Activated CD4-positive, alpha-beta memory T cell treated with anti-CD3 and anti-CD28 coated beads, Interleukin-2, amount 10 ng/mL, durations not matched to agents 7 days and 5 days (primary cell): ENCODE data around the gene SMG5. TPM values are rescaled to one million over a fixed set of nuclear protein-coding genes. Genes with fewer than 3 reads are reported as not detected.

Experiments used
- CTCF ChIA-PET: fragments of 350-600 bp; sonication (Branson Sonifier 250); formaldehyde crosslinking; loops from one replicate; lab custom pipeline; 2021; ENCODE audit warnings: antibody characterized with exemption, inconsistent platforms; lab: Charles Lee
- POLR2A ChIA-PET: fragments of 350-600 bp; sonication (Branson Sonifier 250); formaldehyde crosslinking; loops from one replicate; lab custom pipeline; 2021; ENCODE audit warnings: antibody characterized with exemption; lab: Charles Lee
- DNase-seq: peaks from one replicate; pipeline ENCODE4 v3.0.0-alpha.2; 2020
- H3K27ac Mint-ChIP-seq: one replicate; pipeline ENCODE4 v1.8.0; 2021; ENCODE audit warnings: mild to moderate bottlenecking, mixed read lengths
- H3K27me3 Mint-ChIP-seq: one replicate; pipeline ENCODE4 v1.8.0; 2021; ENCODE audit warnings: mixed read lengths
- H3K36me3 Mint-ChIP-seq: one replicate; pipeline ENCODE4 v1.8.0; 2021; ENCODE audit warnings: low read depth, mixed read lengths
- H3K4me1 Mint-ChIP-seq: one replicate; pipeline ENCODE4 v1.8.0; 2021; ENCODE audit warnings: mixed read lengths
- H3K4me3 Mint-ChIP-seq: one replicate; pipeline ENCODE4 v1.8.0; 2021; ENCODE audit warnings: mild to moderate bottlenecking, mixed read lengths
- H3K9me3 Mint-ChIP-seq: one replicate; pipeline ENCODE4 v1.8.0; 2021; ENCODE audit warnings: mixed read lengths
- total RNA-seq, 2 experiments: library from RNA; stranded (reverse); gene quantifications; one replicate each; pipeline ENCODE4 v1.2.3, GENCODE V29; 2021

SMG5 gene
- total RNA-seq, 2 experiments from 2014 or later: 58.5 to 60.4 TPM

GRCh38 chr1:156257711-156258110 is 24.9 kb downstream of the SMG5 start:
- CTCF ChIA-PET: interaction anchor here (0.6 to 1.3 kb wide), 3 partner anchors 112 to 865 kb away, joined by 3 read pairs; no protein-coding TSS in a partner anchor
- no peaks in the 10 kb centered on the region for H3K27me3 Mint-ChIP-seq
- peak overlapping the region; percentile 45 for H3K27ac Mint-ChIP-seq
- no peaks in the 10 kb centered on the region for H3K9me3 Mint-ChIP-seq
- H3K4me3 Mint-ChIP-seq: no peak overlapping the region
- no peak for DNase-seq
- H3K4me1 Mint-ChIP-seq: peaks cover 17% of the 10 kb centered on the region
- POLR2A ChIA-PET: interaction anchor here (1.2 to 2.5 kb wide), 2 partner anchors 11 to 25 kb away, joined by 3 to 7 read pairs; partner anchors contain the start of gene SMG5
- peaks cover 67% of the 10 kb centered on the region for H3K36me3 Mint-ChIP-seq

GRCh38 chr1:156253634-156254033 is 29.0 kb downstream of the SMG5 start:
- Mint-ChIP-seq H3K36me3 (peaks cover 53% of the 10 kb centered on the region), H3K4me1 (peaks cover 34% of the 10 kb centered on the region), H3K4me3 (no peak overlapping the region), H3K27me3 (no peaks in the 10 kb centered on the region), H3K9me3 (no peaks in the 10 kb centered on the region), H3K27ac (no peak overlapping the region)
- ChIA-PET CTCF (no interaction called here), POLR2A (interaction anchor here (1.1 to 2.0 kb wide), 4 partner anchors 8 to 142 kb away, joined by 3 to 5 read pairs (median 4); partner anchors contain the start of gene SMG5)
- no peak for DNase-seq

GRCh38 chr1:156251527-156251926 is 31.1 kb downstream of the SMG5 start:
- CTCF ChIA-PET: interaction anchor here (1.2 to 1.5 kb wide), 5 partner anchors 9 to 185 kb away, joined by 3 to 4 read pairs (median 3); partner anchors contain the start of gene BGLAP
- DNase-seq: no peak
- H3K27ac Mint-ChIP-seq: peak overlapping the region; percentile 64
- no peak overlapping the region for H3K4me3 Mint-ChIP-seq
- no peaks in the 10 kb centered on the region for H3K9me3 Mint-ChIP-seq
- no peaks in the 10 kb centered on the region for H3K27me3 Mint-ChIP-seq
- peaks cover 36% of the 10 kb centered on the region for H3K36me3 Mint-ChIP-seq
- H3K4me1 Mint-ChIP-seq: peaks cover 25% of the 10 kb centered on the region
- POLR2A ChIA-PET: interaction anchor here (0.9 to 2.2 kb wide), 7 partner anchors 8 to 39 kb away, joined by 3 to 12 read pairs (median 5); partner anchors contain the start of genes BGLAP, PMF1, SMG5 and TMEM79

DNA sequence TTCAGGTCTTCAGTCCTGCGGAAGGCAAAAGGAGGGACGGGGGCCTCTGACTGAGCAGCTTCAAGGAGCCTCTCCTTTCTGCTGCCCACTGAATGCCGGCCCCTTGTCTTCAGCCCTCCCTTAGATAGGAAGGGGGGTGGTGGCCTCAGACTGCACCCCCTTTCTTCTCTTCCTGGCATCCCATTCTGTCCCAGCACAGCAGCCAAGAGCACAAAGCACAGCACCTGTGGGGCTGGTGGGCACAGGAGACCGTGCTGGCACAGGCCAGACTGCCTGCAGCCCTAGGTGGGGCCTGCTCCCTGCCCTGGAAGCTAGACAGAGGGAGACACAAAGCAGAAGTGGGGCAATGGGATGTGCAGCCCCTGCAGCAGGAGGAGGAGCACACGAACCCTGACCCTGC is 33.0 kb downstream of the SMG5 start:
- DNase-seq: no peak
- H3K9me3 Mint-ChIP-seq: no peaks in the 10 kb centered on the region
- no peaks in the 10 kb centered on the region for H3K27me3 Mint-ChIP-seq
- H3K4me1 Mint-ChIP-seq: peaks cover 41% of the 10 kb centered on the region
- H3K27ac Mint-ChIP-seq: no peak overlapping the region
- H3K4me3 Mint-ChIP-seq: no peak overlapping the region
- peaks cover 28% of the 10 kb centered on the region for H3K36me3 Mint-ChIP-seq
- POLR2A ChIA-PET: interaction anchor here (1.2 kb wide), 1 partner anchor 16 kb away, joined by 3 read pairs; no protein-coding TSS in a partner anchor
- CTCF ChIA-PET: no interaction called here

DNA sequence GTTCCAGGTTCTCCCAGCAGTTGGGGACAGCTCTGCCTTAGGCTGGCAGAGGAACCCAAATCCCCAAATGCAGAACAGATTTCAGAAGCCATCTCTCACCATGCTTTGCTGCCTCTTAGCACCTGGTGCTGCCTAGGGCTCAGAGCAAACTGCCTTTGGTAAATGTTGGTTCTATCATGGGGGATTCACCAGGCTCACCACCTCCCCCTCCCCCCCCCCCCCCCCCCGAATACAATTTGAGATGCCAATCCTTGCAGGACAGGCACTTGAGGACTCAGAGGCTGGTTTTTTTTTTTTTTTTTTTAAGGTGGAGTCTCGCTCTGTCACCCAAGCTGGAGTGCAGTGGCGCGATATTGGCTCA is 34.3 kb downstream of the SMG5 start:
- ChIA-PET CTCF (no interaction called here), POLR2A (interaction anchor here (1.0 kb wide), 1 partner anchor 22 kb away, joined by 3 read pairs; no protein-coding TSS in a partner anchor)
- H3K4me3 Mint-ChIP-seq: no peak overlapping the region
- H3K27me3 Mint-ChIP-seq: no peaks in the 10 kb centered on the region
- DNase-seq: no peak
- H3K9me3 Mint-ChIP-seq: no peaks in the 10 kb centered on the region
- H3K27ac Mint-ChIP-seq: no peak overlapping the region
- H3K36me3 Mint-ChIP-seq: peaks cover 20% of the 10 kb centered on the region
- peaks cover 44% of the 10 kb centered on the region for H3K4me1 Mint-ChIP-seq

GRCh38 chr1:156247460-156248322 is 34.9 kb downstream of the SMG5 start, which contains the start of gene PAQR6:
Gene PAQR6 (minus strand): TSS chr1:156248056. CDS start chr1:156246731, 1,325 bp downstream.
- Mint-ChIP-seq H3K27ac (no peak within 1 kb of the TSS), H3K36me3 (peaks cover 14% of the 10 kb centered on the region), H3K4me1 (peaks cover 42% of the 10 kb centered on the region), H3K9me3 (no peaks in the 10 kb centered on the region), H3K4me3 (no peak within 1 kb of the TSS), H3K27me3 (no peaks in the 10 kb centered on the region)
- POLR2A ChIA-PET: interaction anchor here (0.8 to 1.0 kb wide), 3 partner anchors 21 to 35 kb away, joined by 3 to 4 read pairs (median 3); partner anchors contain the start of genes PMF1 and SMG5
- no peak for DNase-seq
- CTCF ChIA-PET: no interaction called here

- Mint-ChIP-seq H3K4me3 (no peak overlapping the region), H3K9me3 (no peaks in the 10 kb centered on the region), H3K27ac (no peak overlapping the region), H3K27me3 (no peaks in the 10 kb centered on the region), H3K36me3 (peaks cover 12% of the 10 kb centered on the region), H3K4me1 (peaks cover 37% of the 10 kb centered on the region)
- no peak for DNase-seq
- CTCF ChIA-PET: interaction anchor here (0.9 to 1.0 kb wide), 2 partner anchors 22 to 24 kb away, joined by 3 to 5 read pairs; no protein-coding TSS in a partner anchor
- POLR2A ChIA-PET: interaction anchor here (1.0 to 2.7 kb wide), 4 partner anchors 11 to 133 kb away, joined by 3 to 13 read pairs (median 4); partner anchors contain the start of genes PMF1 and SMG5
Observed at GRCh38 chr1:156246781-156247459, 35.7 kb downstream of the SMG5 start.

DNA sequence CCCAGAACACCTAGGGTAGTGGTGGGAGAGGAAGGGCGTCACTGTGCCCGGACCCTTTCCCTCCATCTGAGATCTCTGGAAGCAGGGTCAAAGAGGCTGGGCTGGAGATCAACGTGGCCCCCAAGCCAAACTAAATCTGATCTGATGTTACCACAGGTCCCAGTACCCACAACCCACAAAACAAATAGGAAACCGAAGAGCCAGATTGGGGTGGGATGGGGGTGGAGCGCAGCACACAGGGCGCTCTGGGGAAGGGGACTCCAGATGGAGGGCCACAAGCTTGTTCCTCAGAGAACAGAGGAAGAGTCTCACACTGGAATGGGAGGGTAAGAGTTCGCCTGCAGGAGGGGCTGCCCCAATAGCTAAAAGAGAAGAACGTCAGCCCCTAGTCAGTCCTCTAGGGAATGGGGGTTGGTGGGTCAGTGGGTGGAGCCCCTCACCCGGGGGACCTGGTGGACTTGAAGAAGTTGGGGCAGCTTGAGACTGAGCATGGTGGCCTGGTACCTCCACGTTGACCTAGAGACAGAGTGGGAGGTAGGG is 36.3 kb downstream of the SMG5 start:
- Mint-ChIP-seq H3K27ac (peak overlapping the region; percentile 18), H3K4me3 (peak overlapping the region; percentile 32), H3K27me3 (no peaks in the 10 kb centered on the region), H3K36me3 (peaks cover 8% of the 10 kb centered on the region), H3K9me3 (no peaks in the 10 kb centered on the region), H3K4me1 (peaks cover 31% of the 10 kb centered on the region)
- ChIA-PET POLR2A (interaction anchor here (0.6 to 2.7 kb wide), 15 partner anchors 9 to 387 kb away, joined by 3 to 13 read pairs (median 3); partner anchors contain the start of genes MEF2D, SMG5 and SYT11), CTCF (interaction anchor here (0.9 to 1.2 kb wide), 4 partner anchors 21 to 105 kb away, joined by 3 to 6 read pairs (median 4); no protein-coding TSS in a partner anchor)
- no peak for DNase-seq

- POLR2A ChIA-PET: interaction anchor here (0.6 to 2.7 kb wide), 16 partner anchors 10 to 386 kb away, joined by 3 to 13 read pairs (median 3); partner anchors contain the start of genes MEF2D, SMG5 and SYT11
- H3K9me3 Mint-ChIP-seq: no peaks in the 10 kb centered on the region
- H3K4me3 Mint-ChIP-seq: peak overlapping the region; percentile 73
- peak; percentile 57 for DNase-seq
- H3K36me3 Mint-ChIP-seq: peaks cover 7% of the 10 kb centered on the region
- H3K27ac Mint-ChIP-seq: peak overlapping the region; percentile 40
- CTCF ChIA-PET: interaction anchor here (1.0 to 1.2 kb wide), 3 partner anchors 11 to 104 kb away, joined by 3 to 6 read pairs (median 3); no protein-coding TSS in a partner anchor
- peaks cover 27% of the 10 kb centered on the region for H3K4me1 Mint-ChIP-seq
- H3K27me3 Mint-ChIP-seq: no peaks in the 10 kb centered on the region
Observed at GRCh38 chr1:156245451-156246232, 37.0 kb downstream of the SMG5 start.

- Mint-ChIP-seq H3K4me3 (peak overlapping the region; percentile 73), H3K27ac (no peak overlapping the region), H3K27me3 (no peaks in the 10 kb centered on the region), H3K9me3 (no peaks in the 10 kb centered on the region), H3K36me3 (peaks cover 9% of the 10 kb centered on the region), H3K4me1 (peaks cover 25% of the 10 kb centered on the region)
- DNase-seq: no peak
- ChIA-PET POLR2A (interaction anchor here (0.7 to 2.7 kb wide), 8 partner anchors 11 to 385 kb away, joined by 3 to 13 read pairs (median 4); partner anchors contain the start of genes MEF2D, SMG5 and SYT11), CTCF (interaction anchor here (1.0 kb wide), 1 partner anchor 10 kb away, joined by 3 read pairs; no protein-coding TSS in a partner anchor)
Observed at GRCh38 chr1:156244712-156245111, 37.9 kb downstream of the SMG5 start.

- ChIA-PET POLR2A (interaction anchor here (1.6 kb wide), 1 partner anchor 36 kb away, joined by 5 read pairs; no protein-coding TSS in a partner anchor), CTCF (no interaction called here)
- no peak overlapping the region for H3K4me3 Mint-ChIP-seq
- H3K27me3 Mint-ChIP-seq: no peaks in the 10 kb centered on the region
- DNase-seq: no peak
- H3K27ac Mint-ChIP-seq: no peak overlapping the region
- peaks cover 9% of the 10 kb centered on the region for H3K36me3 Mint-ChIP-seq
- no peaks in the 10 kb centered on the region for H3K9me3 Mint-ChIP-seq
- peaks cover 25% of the 10 kb centered on the region for H3K4me1 Mint-ChIP-seq
Observed at GRCh38 chr1:156244126-156244525, 38.5 kb downstream of the SMG5 start.
